Endothelial cell of umbilical vein (primary cell): ENCODE results near the gene EML4.

Experiments
- EZH2 ChIP-seq: IDR thresholded peaks from 2 replicates; pipeline ENCODE4 v1.6.1; 2012; ENCODE audit warnings: borderline replicate concordance, low read depth, mild to moderate bottlenecking, moderate library complexity, low read length, inconsistent platforms; ENCODE audit not compliant: severe bottlenecking
- FOS ChIP-seq: IDR thresholded peaks from 2 replicates; pipeline ENCODE4 v1.6.1; 2011; ENCODE audit warnings: mild to moderate bottlenecking, low read length, moderate library complexity, borderline replicate concordance; ENCODE audit not compliant: insufficient read depth
- JUN ChIP-seq: IDR thresholded peaks from 2 replicates; pipeline ENCODE4 v1.6.1; 2011; ENCODE audit warnings: borderline replicate concordance, low read depth; ENCODE audit not compliant: insufficient read length, insufficient read depth
- MYC ChIP-seq: IDR thresholded peaks from one replicate; pipeline ENCODE4 v1.6.1; 2011; ENCODE audit warnings: mild to moderate bottlenecking, low read depth, low read length
- POLR2A ChIP-seq: IDR thresholded peaks from 2 replicates; pipeline ENCODE4 v1.6.1; 2012; ENCODE audit warnings: low read depth, mild to moderate bottlenecking, control low read depth, low read length
- POLR2AphosphoS5 ChIP-seq: IDR thresholded peaks from 2 replicates; pipeline ENCODE4 v1.6.1; 2012; ENCODE audit warnings: low read depth, mild to moderate bottlenecking, control low read depth, low read length, moderate library complexity; ENCODE audit not compliant: insufficient read depth
- TF ChIP-seq, protein P1 (sequence below), 2 donors: IDR thresholded peaks; 1 replicate in 1 of 2; 2 replicates in 1 of 2; pipeline ENCODE4 v1.5.1; 2011; ENCODE audit warnings: low read length in 2 of 2, mild to moderate bottlenecking in 2 of 2, moderate library complexity in 2 of 2, control low read depth in 1 of 2, inconsistent platforms in 1 of 2, low read depth in 1 of 2; ENCODE audit not compliant: insufficient read depth in 1 of 2; ENCODE audit errors: extremely low read depth in 1 of 2
- TF ChIP-seq, protein P2 (sequence below): IDR thresholded peaks from 2 replicates; pipeline ENCODE4 v1.6.1; 2011; ENCODE audit not compliant: insufficient read depth, insufficient read length

DNA sequence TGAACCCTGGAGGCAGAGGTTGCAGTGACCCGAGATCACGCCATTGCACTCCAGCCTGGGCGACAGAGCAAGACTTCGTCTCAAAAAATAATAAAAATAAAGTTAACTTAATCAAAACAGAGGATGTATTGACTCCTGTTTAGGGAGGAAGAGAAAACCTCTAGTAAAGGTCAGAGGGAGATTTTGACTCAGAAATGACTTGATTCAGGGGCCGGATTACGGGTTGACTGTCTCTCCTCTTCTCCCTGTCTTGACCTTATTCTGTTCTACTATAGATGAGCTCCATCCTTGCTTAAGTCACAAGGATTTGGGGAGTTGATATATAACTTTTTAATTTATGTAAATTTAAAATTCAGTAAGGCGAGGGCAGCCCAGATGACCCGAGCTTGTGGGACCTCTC is 120.9 kb downstream of the EML4 start:
- TF ChIP-seq, protein P1, sequence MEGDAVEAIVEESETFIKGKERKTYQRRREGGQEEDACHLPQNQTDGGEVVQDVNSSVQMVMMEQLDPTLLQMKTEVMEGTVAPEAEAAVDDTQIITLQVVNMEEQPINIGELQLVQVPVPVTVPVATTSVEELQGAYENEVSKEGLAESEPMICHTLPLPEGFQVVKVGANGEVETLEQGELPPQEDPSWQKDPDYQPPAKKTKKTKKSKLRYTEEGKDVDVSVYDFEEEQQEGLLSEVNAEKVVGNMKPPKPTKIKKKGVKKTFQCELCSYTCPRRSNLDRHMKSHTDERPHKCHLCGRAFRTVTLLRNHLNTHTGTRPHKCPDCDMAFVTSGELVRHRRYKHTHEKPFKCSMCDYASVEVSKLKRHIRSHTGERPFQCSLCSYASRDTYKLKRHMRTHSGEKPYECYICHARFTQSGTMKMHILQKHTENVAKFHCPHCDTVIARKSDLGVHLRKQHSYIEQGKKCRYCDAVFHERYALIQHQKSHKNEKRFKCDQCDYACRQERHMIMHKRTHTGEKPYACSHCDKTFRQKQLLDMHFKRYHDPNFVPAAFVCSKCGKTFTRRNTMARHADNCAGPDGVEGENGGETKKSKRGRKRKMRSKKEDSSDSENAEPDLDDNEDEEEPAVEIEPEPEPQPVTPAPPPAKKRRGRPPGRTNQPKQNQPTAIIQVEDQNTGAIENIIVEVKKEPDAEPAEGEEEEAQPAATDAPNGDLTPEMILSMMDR (IDR thresholded peaks at IDR 0.05; ENCODE audit: extremely low read depth in 1 of 2, insufficient read depth in 1 of 2, low read depth in 1 of 2, low read length in 2 of 2): no peak
- TF ChIP-seq POLR2A: no peak
- no peak for TF ChIP-seq FOS
- TF ChIP-seq POLR2AphosphoS5: no peak
- no peak for TF ChIP-seq EZH2
- TF ChIP-seq MYC: no peak
- TF ChIP-seq, protein P2, sequence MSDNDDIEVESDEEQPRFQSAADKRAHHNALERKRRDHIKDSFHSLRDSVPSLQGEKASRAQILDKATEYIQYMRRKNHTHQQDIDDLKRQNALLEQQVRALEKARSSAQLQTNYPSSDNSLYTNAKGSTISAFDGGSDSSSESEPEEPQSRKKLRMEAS: no peak
- no peak for TF ChIP-seq JUN
